HEK293 (cell line): Measurements from ENCODE around the gene DNAJC4.
A peak's percentile ranks its signal among the peaks of the same experiment; 100 is the strongest.

Experiments used
- ATF2 ChIP-seq: fragments of 450-650 bp; formaldehyde crosslinking; IDR thresholded peaks from 2 replicates; pipeline ENCODE4 v1.5.1; 2016; ENCODE audit warnings: missing biosample characterization, missing genetic modification characterization, low read depth
- BCL6B ChIP-seq: fragments of 450-650 bp; formaldehyde crosslinking; IDR thresholded peaks from 2 replicates; pipeline ENCODE4 v1.5.1; 2017; ENCODE audit warnings: missing biosample characterization, missing genetic modification characterization
- GLIS2 ChIP-seq: fragments of 450-650 bp; formaldehyde crosslinking; IDR thresholded peaks from 2 replicates; pipeline ENCODE4 v1.5.1; 2016; ENCODE audit warnings: missing biosample characterization, missing genetic modification characterization
- KLF1 ChIP-seq: fragments of 450-650 bp; formaldehyde crosslinking; IDR thresholded peaks from 2 replicates; pipeline ENCODE4 v1.5.1; 2016; ENCODE audit warnings: missing biosample characterization, missing genetic modification characterization
- REST ChIP-seq: fragments of 450-650 bp; formaldehyde crosslinking; IDR thresholded peaks from 2 replicates; pipeline ENCODE4 v1.5.1; 2016; ENCODE audit warnings: missing biosample characterization, missing genetic modification characterization
- SCRT1 ChIP-seq: fragments of 450-650 bp; formaldehyde crosslinking; IDR thresholded peaks from 2 replicates; pipeline ENCODE4 v1.5.1; 2016; ENCODE audit warnings: missing biosample characterization, missing genetic modification characterization, borderline replicate concordance
- ZBTB6 ChIP-seq: fragments of 450-650 bp; formaldehyde crosslinking; IDR thresholded peaks from 2 replicates; pipeline ENCODE4 v1.5.1; 2017; ENCODE audit warnings: missing biosample characterization, missing genetic modification characterization
- ZFP41 ChIP-seq: fragments of 450-650 bp; formaldehyde crosslinking; IDR thresholded peaks from 2 replicates; pipeline ENCODE4 v1.5.1; 2016; ENCODE audit warnings: missing biosample characterization, missing genetic modification characterization, borderline replicate concordance
- ZFP69B ChIP-seq: fragments of 450-650 bp; formaldehyde crosslinking; IDR thresholded peaks from 2 replicates; pipeline ENCODE4 v1.5.1; 2016; ENCODE audit warnings: missing biosample characterization, missing genetic modification characterization
- ZNF24 ChIP-seq: fragments of 450-650 bp; formaldehyde crosslinking; IDR thresholded peaks from 2 replicates; pipeline ENCODE4 v1.5.1; 2016; ENCODE audit warnings: missing biosample characterization, missing genetic modification characterization
- ZNF324 ChIP-seq: fragments of 450-650 bp; formaldehyde crosslinking; IDR thresholded peaks from 2 replicates; pipeline ENCODE4 v1.5.1; 2016; ENCODE audit warnings: missing biosample characterization, missing genetic modification characterization
- ZNF335 ChIP-seq: fragments of 450-650 bp; formaldehyde crosslinking; conservative IDR thresholded peaks from 2 replicates; pipeline ENCODE4 v1.5.1; 2016; ENCODE audit warnings: missing biosample characterization, missing genetic modification characterization
- ZNF404 ChIP-seq: fragments of 450-650 bp; formaldehyde crosslinking; IDR thresholded peaks from 2 replicates; pipeline ENCODE4 v1.5.1; 2017; ENCODE audit warnings: missing biosample characterization, missing genetic modification characterization
- ZNF48 ChIP-seq: fragments of 450-650 bp; formaldehyde crosslinking; IDR thresholded peaks from 2 replicates; pipeline ENCODE4 v1.5.1; 2016; ENCODE audit warnings: missing biosample characterization, missing genetic modification characterization
- ZNF530 ChIP-seq: fragments of 450-650 bp; formaldehyde crosslinking; IDR thresholded peaks from 2 replicates; pipeline ENCODE4 v1.5.1; 2016; ENCODE audit warnings: low read depth, missing biosample characterization, missing genetic modification characterization
- ZNF580 ChIP-seq: fragments of 450-650 bp; formaldehyde crosslinking; IDR thresholded peaks from 2 replicates; pipeline ENCODE4 v1.5.1; 2016; ENCODE audit warnings: missing biosample characterization, missing genetic modification characterization
- ZSCAN23 ChIP-seq: fragments of 450-650 bp; formaldehyde crosslinking; IDR thresholded peaks from 2 replicates; pipeline ENCODE4 v1.5.1; 2016; ENCODE audit warnings: missing biosample characterization, missing genetic modification characterization
- ZSCAN30 ChIP-seq: fragments of 450-650 bp; IDR thresholded peaks from 2 replicates; pipeline ENCODE4 v1.5.1; 2018; ENCODE audit warnings: missing biosample characterization, mild to moderate bottlenecking, missing genetic modification characterization, moderate library complexity
- ZXDB ChIP-seq: fragments of 450-650 bp; formaldehyde crosslinking; IDR thresholded peaks from 2 replicates; pipeline ENCODE4 v1.5.1; 2016; ENCODE audit warnings: missing biosample characterization, missing genetic modification characterization

DNAJC4 gene

GRCh38 chr11:64268025-64268892 is 37.9 kb downstream of the DNAJC4 start (continued):
- TF ChIP-seq REST (tag by site-specific recombination) (no peak), SCRT1 (tag by site-specific recombination) (no peak), ZSCAN30 (tag by site-specific recombination) (0 out of 2 replicates have a peak, but pooled peaks have one; percentile 24), ZFP69B (tag by site-specific recombination) (no peak), ZNF324 (no peak), ZSCAN23 (tag by site-specific recombination) (no peak), ZXDB (tag by site-specific recombination) (no peak), ZNF24 (tag by site-specific recombination) (no peak), ZBTB6 (tag by site-specific recombination) (no peak), ZNF404 (tag by site-specific recombination) (no peak), ATF2 (tag by site-specific recombination) (no peak), BCL6B (tag by site-specific recombination) (no peak), ZFP41 (tag by site-specific recombination) (no peak), ZNF48 (tag by site-specific recombination) (no peak), GLIS2 (tag by site-specific recombination) (no peak), KLF1 (tag by site-specific recombination) (peak; percentile 76), ZNF335 (tag by site-specific recombination) (0 out of 2 replicates have a peak, but pooled peaks have one; percentile 7), ZNF580 (tag by site-specific recombination) (0 out of 2 replicates have a peak, but pooled peaks have one; percentile 9), ZNF530 (tag by site-specific recombination) (no peak)
- TF ChIP-seq, all 188 proteins: peak for 12
